EH (cell line): Measurements from ENCODE around the gene CHST3.

Experiments
- DNase-seq: peaks from one replicate; pipeline ENCODE4 v3.0.0-alpha.2; 2015; ENCODE audit warnings: low read depth

Gene CHST3

GRCh38 chr10:72010234-72010973, 46.2 kb downstream of the CHST3 start:
- no peak for DNase-seq

- DNase-seq: no peak
These were observed 46.8 kb downstream of the CHST3 start for GRCh38 chr10:72011016-72011415.

- DNase-seq: no peak
These were observed 47.3 kb downstream of the CHST3 start for GRCh38 chr10:72011468-72011867.

GRCh38 chr10:72011976-72012512, 47.8 kb downstream of the CHST3 start:
- DNase-seq: no peak

- no peak for DNase-seq
These were observed 48.6 kb downstream of the CHST3 start for GRCh38 chr10:72012796-72013195.

- DNase-seq: no peak
These were observed 49.2 kb downstream of the CHST3 start for GRCh38 chr10:72013202-72013945.

- no peak for DNase-seq
These were observed 50.0 kb downstream of the CHST3 start for GRCh38 chr10:72014197-72014596.

GRCh38 chr10:72014785-72015480, 50.7 kb downstream of the CHST3 start:
- DNase-seq: no peak

- no peak for DNase-seq
These were observed 51.6 kb downstream of the CHST3 start for GRCh38 chr10:72015841-72016240.

GRCh38 chr10:72016608-72017300, 52.6 kb downstream of the CHST3 start:
- no peak for DNase-seq

GRCh38 chr10:72019085-72019876, 55.1 kb downstream of the CHST3 start:
- DNase-seq: no peak

- no peak for DNase-seq
These were observed 57.0 kb downstream of the CHST3 start for GRCh38 chr10:72020914-72021809.

GRCh38 chr10:72022228-72022627, 58.0 kb downstream of the CHST3 start:
- no peak for DNase-seq

- no peak for DNase-seq
These were observed 60.4 kb downstream of the CHST3 start for GRCh38 chr10:72024596-72024995.

- DNase-seq: no peak
These were observed 61.2 kb downstream of the CHST3 start for GRCh38 chr10:72025400-72025799.

GRCh38 chr10:72025832-72026231, 61.6 kb downstream of the CHST3 start:
- DNase-seq: no peak

- DNase-seq: peak; percentile 59
These were observed 62.3 kb downstream of the CHST3 start for GRCh38 chr10:72026278-72027111.

- peak; percentile 65 for DNase-seq
These were observed 63.3 kb downstream of the CHST3 start for GRCh38 chr10:72027498-72027897.

- DNase-seq: no peak
These were observed 65.2 kb downstream of the CHST3 start for GRCh38 chr10:72029414-72029813.
